ENCODE measurements around the gene ITSN1.

DNA sequence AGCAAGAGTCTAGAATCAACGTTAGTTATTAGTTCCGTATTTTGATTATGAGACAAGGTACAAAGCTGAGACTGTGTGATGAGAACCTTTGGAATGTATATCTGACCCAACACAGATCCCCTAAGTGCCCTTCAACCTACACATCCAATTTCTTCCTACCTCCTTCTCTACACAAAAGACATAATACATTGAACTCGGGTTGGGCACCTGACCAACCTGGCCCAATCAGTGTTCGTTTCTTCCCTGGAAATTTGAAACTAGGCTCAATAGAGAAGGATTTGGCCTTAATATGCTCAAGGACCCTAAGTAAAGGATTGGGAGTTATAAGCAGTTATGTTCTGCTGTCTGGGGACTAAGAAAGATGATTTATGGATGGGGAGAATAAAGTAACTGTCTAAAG lies 12.1 kb downstream of the ITSN1 start:
- TF ChIP-seq POLR2A (IDR thresholded peaks at IDR 0.05) (no peak), EP300 (IDR thresholded peaks at IDR 0.05; ENCODE audit: low read depth) (no peak)
- TF ChIP-seq, protein P1, sequence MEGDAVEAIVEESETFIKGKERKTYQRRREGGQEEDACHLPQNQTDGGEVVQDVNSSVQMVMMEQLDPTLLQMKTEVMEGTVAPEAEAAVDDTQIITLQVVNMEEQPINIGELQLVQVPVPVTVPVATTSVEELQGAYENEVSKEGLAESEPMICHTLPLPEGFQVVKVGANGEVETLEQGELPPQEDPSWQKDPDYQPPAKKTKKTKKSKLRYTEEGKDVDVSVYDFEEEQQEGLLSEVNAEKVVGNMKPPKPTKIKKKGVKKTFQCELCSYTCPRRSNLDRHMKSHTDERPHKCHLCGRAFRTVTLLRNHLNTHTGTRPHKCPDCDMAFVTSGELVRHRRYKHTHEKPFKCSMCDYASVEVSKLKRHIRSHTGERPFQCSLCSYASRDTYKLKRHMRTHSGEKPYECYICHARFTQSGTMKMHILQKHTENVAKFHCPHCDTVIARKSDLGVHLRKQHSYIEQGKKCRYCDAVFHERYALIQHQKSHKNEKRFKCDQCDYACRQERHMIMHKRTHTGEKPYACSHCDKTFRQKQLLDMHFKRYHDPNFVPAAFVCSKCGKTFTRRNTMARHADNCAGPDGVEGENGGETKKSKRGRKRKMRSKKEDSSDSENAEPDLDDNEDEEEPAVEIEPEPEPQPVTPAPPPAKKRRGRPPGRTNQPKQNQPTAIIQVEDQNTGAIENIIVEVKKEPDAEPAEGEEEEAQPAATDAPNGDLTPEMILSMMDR (IDR thresholded peaks at IDR 0.05), result no peak
